ENCODE data around the gene NMNAT2. TPM values are rescaled to one million over a fixed set of nuclear protein-coding genes. Genes with fewer than 3 reads are reported as not detected.

NMNAT2 gene
- total RNA-seq, 4 donors from 2014 or later, result 0.93 to 2.2 (median 1.9) TPM

- Histone ChIP-seq H3K27ac (no peak overlapping the region), H3K27me3 (no peaks in the 10 kb centered on the region), H3K9me3 (no peaks in the 10 kb centered on the region), H3K4me1 (no peaks in the 10 kb centered on the region), H3K36me3 (no peaks in the 10 kb centered on the region), H3K4me3 (no peak overlapping the region)
- no peak for ATAC-seq
- no peak for TF ChIP-seq POLR2A (IDR thresholded peaks at IDR 0.05)
- no peak for TF ChIP-seq POLR2AphosphoS5 (IDR thresholded peaks at IDR 0.05)
- TF ChIP-seq EP300 (IDR thresholded peaks at IDR 0.05), result no peak
- no peak for TF ChIP-seq CTCF (IDR thresholded peaks at IDR 0.05)
- 75 to 84% methylated on average over 3 to 9 of the region's 11 CpGs for WGBS, 2 donors (ENCODE audit: low coverage in 1 of 2)
Observed at GRCh38 chr1:183368213-183369108, 49.7 kb downstream of the NMNAT2 start.

GRCh38 chr1:183366116-183366515, 52.1 kb downstream of the NMNAT2 start:
- H3K27ac ChIP-seq, result no peak overlapping the region
- no peaks in the 10 kb centered on the region for H3K4me1 ChIP-seq
- WGBS, 2 donors (ENCODE audit: low coverage in 1 of 2), result 89 to 90% methylated on average over 1 of the region's 1 CpG
- H3K36me3 ChIP-seq, result no peaks in the 10 kb centered on the region
- TF ChIP-seq EP300 (IDR thresholded peaks at IDR 0.05) (no peak), POLR2A (IDR thresholded peaks at IDR 0.05) (no peak), CTCF (IDR thresholded peaks at IDR 0.05) (no peak), POLR2AphosphoS5 (IDR thresholded peaks at IDR 0.05) (no peak)
- no peaks in the 10 kb centered on the region for H3K27me3 ChIP-seq
- no peaks in the 10 kb centered on the region for H3K9me3 ChIP-seq
- no peak for ATAC-seq
- no peak overlapping the region for H3K4me3 ChIP-seq

- Histone ChIP-seq H3K9me3 (no peaks in the 10 kb centered on the region), H3K27me3 (no peaks in the 10 kb centered on the region), H3K36me3 (no peaks in the 10 kb centered on the region), H3K4me1 (no peaks in the 10 kb centered on the region), H3K27ac (no peak overlapping the region), H3K4me3 (no peak overlapping the region)
- TF ChIP-seq EP300 (IDR thresholded peaks at IDR 0.05), result no peak
- no peak for TF ChIP-seq POLR2A (IDR thresholded peaks at IDR 0.05)
- no peak for TF ChIP-seq POLR2AphosphoS5 (IDR thresholded peaks at IDR 0.05)
- TF ChIP-seq CTCF (IDR thresholded peaks at IDR 0.05), result no peak
- no peak for ATAC-seq
- WGBS, 2 donors (ENCODE audit: low coverage in 1 of 2), result 35% methylated on average over 2 of the region's 2 CpGs; no CpG with 5 or more reads in 1 of the 2 donors
Observed at GRCh38 chr1:183365676-183366075, 52.5 kb downstream of the NMNAT2 start.

GRCh38 chr1:183365093-183365492, 53.1 kb downstream of the NMNAT2 start:
- Histone ChIP-seq H3K27me3 (no peaks in the 10 kb centered on the region), H3K27ac (no peak overlapping the region), H3K4me1 (no peaks in the 10 kb centered on the region), H3K4me3 (no peak overlapping the region), H3K9me3 (no peaks in the 10 kb centered on the region), H3K36me3 (no peaks in the 10 kb centered on the region)
- 90 to 92% methylated on average over 3 to 4 of the region's 4 CpGs for WGBS, 2 donors (ENCODE audit: low coverage in 1 of 2)
- ATAC-seq, result no peak
- TF ChIP-seq CTCF (IDR thresholded peaks at IDR 0.05) (no peak), POLR2AphosphoS5 (IDR thresholded peaks at IDR 0.05) (no peak), POLR2A (IDR thresholded peaks at IDR 0.05) (no peak), EP300 (IDR thresholded peaks at IDR 0.05) (no peak)

- 89 to 92% methylated on average over 3 of the region's 3 CpGs for WGBS, 2 donors (ENCODE audit: low coverage in 1 of 2)
- Histone ChIP-seq H3K4me3 (no peak overlapping the region), H3K27me3 (no peaks in the 10 kb centered on the region), H3K27ac (no peak overlapping the region), H3K4me1 (no peaks in the 10 kb centered on the region), H3K36me3 (no peaks in the 10 kb centered on the region), H3K9me3 (no peaks in the 10 kb centered on the region)
- TF ChIP-seq POLR2AphosphoS5 (IDR thresholded peaks at IDR 0.05), result no peak
- no peak for TF ChIP-seq CTCF (IDR thresholded peaks at IDR 0.05)
- TF ChIP-seq EP300 (IDR thresholded peaks at IDR 0.05), result no peak
- TF ChIP-seq POLR2A (IDR thresholded peaks at IDR 0.05), result no peak
- no peak for ATAC-seq
Observed at GRCh38 chr1:183363972-183364371, 54.2 kb downstream of the NMNAT2 start.
